H1 (cell line): ENCODE results near the gene RUSF1.

Experiments
- CHD7 ChIP-seq: fragments of 300-600 bp; sonication (generic); IDR thresholded peaks from 2 replicates; pipeline ENCODE4 v1.7.1; 2012; ENCODE audit warnings: low read length, moderate library complexity, mild to moderate bottlenecking, inconsistent platforms; ENCODE audit not compliant: insufficient replicate concordance
- EZH2 ChIP-seq: fragments of 200-600 bp; sonication (generic); IDR thresholded peaks from 2 replicates; pipeline ENCODE4 v1.7.1; 2012; ENCODE audit warnings: low read depth, mild to moderate bottlenecking, moderate library complexity, low read length, inconsistent platforms; ENCODE audit not compliant: severe bottlenecking
- GABPA ChIP-seq: IDR thresholded peaks from 2 replicates; pipeline ENCODE4 v1.6.1; 2011; ENCODE audit warnings: mild to moderate bottlenecking, low read length, moderate library complexity, borderline replicate concordance; ENCODE audit not compliant: insufficient read depth
- GTF2F1 ChIP-seq: IDR thresholded peaks from 2 replicates; pipeline ENCODE4 v1.6.1; 2012; ENCODE audit warnings: low read depth, low read length, improper control_type of control experiment, borderline replicate concordance
- POLR2A ChIP-seq, 2 experiments: IDR thresholded peaks; 1 replicate in 1 of 2; 2 replicates in 1 of 2; pipeline ENCODE4 v1.6.1; 2011; ENCODE audit warnings: low read depth in 2 of 2, low read length in 2 of 2, mild to moderate bottlenecking in 2 of 2; ENCODE audit errors: control extremely low read depth in 1 of 2
- USF2 ChIP-seq: IDR thresholded peaks from 2 replicates; pipeline ENCODE4 v1.6.1; 2011; ENCODE audit warnings: low read length, improper control_type of control experiment

- TF ChIP-seq GABPA (no peak), POLR2A (IDR thresholded peaks at IDR 0.05; ENCODE audit: control extremely low read depth in 1 of 2, low read depth in 2 of 2, low read length in 2 of 2) (no peak), CHD7 (no peak), EZH2 (no peak), USF2 (no peak), GTF2F1 (no peak)
Observed at GRCh38 chr16:31453255-31454204, 54.7 kb downstream of the RUSF1 start.
